Epithelial cell of proximal tubule (primary cell): ENCODE measurements around the gene DDN. TPM values are rescaled to one million over a fixed set of nuclear protein-coding genes. Genes with fewer than 3 reads are reported as not detected.

Source experiments
- DNase-seq: peaks from one replicate; pipeline ENCODE4 v3.0.0-alpha.2; 2011; ENCODE audit warnings: low read depth
- H3K4me3 ChIP-seq: 2 replicates; pipeline ENCODE4 v1.5.1; 2011; ENCODE audit warnings: low read depth, mild to moderate bottlenecking, low read length
- total RNA-seq: library from RNA; depleted of rRNA; stranded (reverse); fragments of >200 nt; gene quantifications from 2 replicates; pipeline ENCODE4 v1.2.3, GENCODE V29; 2015
- TF ChIP-seq, protein P1 (sequence below): conservative IDR thresholded peaks from 2 replicates; pipeline ENCODE4 v1.5.1; 2012; ENCODE audit warnings: low read depth, mild to moderate bottlenecking, low read length

Gene DDN
- total RNA-seq, result 0.14 and 0.29 TPM in 2 replicates

GRCh38 chr12:48999371-49000131 lies at the start of gene DDN:
Gene DDN, minus strand, starts transcription at chr12:48999375. Its CDS starts 88 bp downstream, at chr12:48999287.
- DNase-seq, result no peak
- TF ChIP-seq, protein P1, sequence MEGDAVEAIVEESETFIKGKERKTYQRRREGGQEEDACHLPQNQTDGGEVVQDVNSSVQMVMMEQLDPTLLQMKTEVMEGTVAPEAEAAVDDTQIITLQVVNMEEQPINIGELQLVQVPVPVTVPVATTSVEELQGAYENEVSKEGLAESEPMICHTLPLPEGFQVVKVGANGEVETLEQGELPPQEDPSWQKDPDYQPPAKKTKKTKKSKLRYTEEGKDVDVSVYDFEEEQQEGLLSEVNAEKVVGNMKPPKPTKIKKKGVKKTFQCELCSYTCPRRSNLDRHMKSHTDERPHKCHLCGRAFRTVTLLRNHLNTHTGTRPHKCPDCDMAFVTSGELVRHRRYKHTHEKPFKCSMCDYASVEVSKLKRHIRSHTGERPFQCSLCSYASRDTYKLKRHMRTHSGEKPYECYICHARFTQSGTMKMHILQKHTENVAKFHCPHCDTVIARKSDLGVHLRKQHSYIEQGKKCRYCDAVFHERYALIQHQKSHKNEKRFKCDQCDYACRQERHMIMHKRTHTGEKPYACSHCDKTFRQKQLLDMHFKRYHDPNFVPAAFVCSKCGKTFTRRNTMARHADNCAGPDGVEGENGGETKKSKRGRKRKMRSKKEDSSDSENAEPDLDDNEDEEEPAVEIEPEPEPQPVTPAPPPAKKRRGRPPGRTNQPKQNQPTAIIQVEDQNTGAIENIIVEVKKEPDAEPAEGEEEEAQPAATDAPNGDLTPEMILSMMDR, result no peak
- peak within 1 kb of the TSS; percentile 37 for H3K4me3 ChIP-seq

DNA sequence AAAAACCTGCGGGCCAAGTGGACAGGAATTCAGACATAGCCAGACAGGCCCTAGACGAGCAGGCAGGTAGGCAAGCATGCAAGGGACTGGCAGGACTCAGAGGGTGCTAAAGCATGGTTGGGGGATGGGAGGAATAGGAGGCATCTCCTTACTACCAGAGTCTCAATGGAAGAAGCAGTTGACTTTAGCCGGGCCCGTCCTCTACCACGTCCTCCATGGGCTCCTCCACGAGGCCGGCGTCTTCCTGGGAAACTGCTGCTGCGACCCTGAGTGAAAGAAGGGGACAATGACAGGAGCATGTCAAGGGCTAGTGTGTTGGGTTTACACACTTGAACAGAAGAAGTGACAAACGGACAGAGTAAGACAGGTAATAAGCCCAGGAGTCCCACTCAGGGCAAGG lies 49.8 kb upstream of the DDN start:
- H3K4me3 ChIP-seq, result no peak overlapping the region
- no peak for DNase-seq
- TF ChIP-seq, protein P1, result no peak

DNA sequence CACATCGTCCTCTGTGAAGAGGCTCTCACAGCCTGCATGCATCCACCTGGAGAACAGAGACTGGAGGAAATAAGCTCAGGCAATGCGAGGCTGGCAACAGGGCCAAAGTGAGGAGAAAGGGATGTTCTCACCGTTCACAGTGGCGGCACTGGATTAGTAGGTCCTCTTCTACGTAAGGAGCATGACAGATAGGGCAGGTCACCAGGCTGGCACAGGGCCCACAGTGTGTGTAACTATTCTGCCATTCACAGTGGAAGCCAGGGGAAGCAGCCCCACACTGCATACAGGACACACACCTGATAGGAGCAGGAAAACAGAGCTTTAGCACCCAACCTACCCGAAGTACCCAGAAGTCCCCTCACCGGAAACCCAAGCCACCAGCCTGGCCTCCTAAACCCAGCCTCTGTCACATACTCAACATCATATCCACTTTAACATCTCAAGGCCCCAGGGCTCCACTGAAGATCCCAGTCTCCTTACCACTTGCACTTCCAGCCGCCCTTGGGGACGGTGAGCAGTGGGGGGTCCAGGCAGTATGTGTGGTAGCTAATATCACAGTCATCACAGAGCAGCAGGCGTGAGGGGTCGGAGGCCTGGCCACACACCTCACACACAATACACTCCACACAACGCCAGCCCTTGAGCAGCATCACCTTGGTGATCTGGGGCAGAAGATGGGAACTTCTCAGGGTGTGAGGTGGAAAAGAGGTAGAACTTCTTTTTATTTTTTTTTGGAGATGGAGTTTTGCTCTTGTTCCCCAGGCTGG lies 47.1 kb upstream of the DDN start:
- H3K4me3 ChIP-seq, result no peak overlapping the region
- no peak for DNase-seq
- TF ChIP-seq, protein P1, result no peak

GRCh38 chr12:49044660-49045059 lies 45.5 kb upstream of the DDN start:
- TF ChIP-seq, protein P1, result no peak
- no peak for DNase-seq
- no peak overlapping the region for H3K4me3 ChIP-seq

DNA sequence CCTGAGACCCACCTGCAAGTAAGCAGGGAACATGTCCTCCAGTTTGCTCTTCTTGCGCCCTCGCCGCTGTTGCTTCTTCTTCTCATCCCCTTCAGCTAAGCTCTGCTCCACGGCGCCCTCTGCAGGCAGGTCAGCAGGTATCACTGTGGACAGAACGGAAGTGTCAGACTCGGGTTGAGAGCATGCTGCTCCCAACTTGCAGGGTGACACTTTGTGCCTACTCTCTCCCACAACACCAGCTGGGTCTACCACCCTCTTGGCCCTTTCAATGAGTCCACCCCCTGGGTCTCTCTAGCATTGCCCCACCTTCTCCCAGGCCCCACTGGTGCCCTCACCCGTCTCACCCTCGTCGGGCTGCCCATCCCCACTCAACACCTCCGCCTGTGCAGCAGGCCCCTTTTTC lies 44.7 kb upstream of the DDN start:
- TF ChIP-seq, protein P1, result peak; percentile 77
- no peak overlapping the region for H3K4me3 ChIP-seq
- DNase-seq, result no peak

- no peak for DNase-seq
- H3K4me3 ChIP-seq, result no peak overlapping the region
- TF ChIP-seq, protein P1, result no peak
Measured at GRCh38 chr12:49043241-49043640, 44.1 kb upstream of the DDN start.
